Measurements from ENCODE around the gene SLC35F3. TPM values are rescaled to one million over a fixed set of nuclear protein-coding genes. Genes with fewer than 3 reads are reported as not detected.
"Not testable (repeated sequence)": the region's sequence is repeated elsewhere in the genome, so short reads cannot be mapped to it uniquely, and the experiment has no call there.

The SLC35F3 gene
- total RNA-seq, 3 donors from 2014 or later = 0.17 to 0.89 (median 0.20) TPM

DNA sequence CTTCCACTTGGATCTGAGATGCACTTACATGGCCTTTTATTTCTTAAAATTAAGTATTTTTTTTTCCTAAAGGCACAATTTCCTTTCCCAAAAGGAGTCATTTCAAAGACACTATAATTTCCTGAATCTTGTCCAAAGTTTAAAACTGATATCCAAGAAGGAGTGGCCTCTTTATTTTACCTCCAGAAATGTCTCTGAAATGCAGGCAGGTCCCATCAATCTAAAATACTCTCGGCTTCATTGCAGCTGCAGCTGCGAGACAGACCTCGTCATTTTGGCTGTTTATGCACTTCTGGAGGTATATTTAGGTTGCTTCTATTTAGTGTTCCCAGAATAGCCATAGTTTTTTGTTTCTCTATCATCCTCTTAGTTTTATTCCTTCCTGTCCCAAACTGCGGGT is 296.1 kb downstream of the SLC35F3 start:
- Histone ChIP-seq H3K36me3 (ENCODE audit: low read depth) (no peaks in the 10 kb centered on the region), H3K4me3 (no peak overlapping the region), H3K9me3 (peaks cover 2% of the 10 kb centered on the region), H3K4me1 (ENCODE audit: low read depth) (no peaks in the 10 kb centered on the region)
- intact Hi-C loops (cut with DNase I, micrococcal nuclease) = no loop called here
- TF ChIP-seq, protein P1, sequence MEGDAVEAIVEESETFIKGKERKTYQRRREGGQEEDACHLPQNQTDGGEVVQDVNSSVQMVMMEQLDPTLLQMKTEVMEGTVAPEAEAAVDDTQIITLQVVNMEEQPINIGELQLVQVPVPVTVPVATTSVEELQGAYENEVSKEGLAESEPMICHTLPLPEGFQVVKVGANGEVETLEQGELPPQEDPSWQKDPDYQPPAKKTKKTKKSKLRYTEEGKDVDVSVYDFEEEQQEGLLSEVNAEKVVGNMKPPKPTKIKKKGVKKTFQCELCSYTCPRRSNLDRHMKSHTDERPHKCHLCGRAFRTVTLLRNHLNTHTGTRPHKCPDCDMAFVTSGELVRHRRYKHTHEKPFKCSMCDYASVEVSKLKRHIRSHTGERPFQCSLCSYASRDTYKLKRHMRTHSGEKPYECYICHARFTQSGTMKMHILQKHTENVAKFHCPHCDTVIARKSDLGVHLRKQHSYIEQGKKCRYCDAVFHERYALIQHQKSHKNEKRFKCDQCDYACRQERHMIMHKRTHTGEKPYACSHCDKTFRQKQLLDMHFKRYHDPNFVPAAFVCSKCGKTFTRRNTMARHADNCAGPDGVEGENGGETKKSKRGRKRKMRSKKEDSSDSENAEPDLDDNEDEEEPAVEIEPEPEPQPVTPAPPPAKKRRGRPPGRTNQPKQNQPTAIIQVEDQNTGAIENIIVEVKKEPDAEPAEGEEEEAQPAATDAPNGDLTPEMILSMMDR (IDR thresholded peaks at IDR 0.05) = no peak
- ATAC-seq (no peak), DNase-seq (no peak)

DNA sequence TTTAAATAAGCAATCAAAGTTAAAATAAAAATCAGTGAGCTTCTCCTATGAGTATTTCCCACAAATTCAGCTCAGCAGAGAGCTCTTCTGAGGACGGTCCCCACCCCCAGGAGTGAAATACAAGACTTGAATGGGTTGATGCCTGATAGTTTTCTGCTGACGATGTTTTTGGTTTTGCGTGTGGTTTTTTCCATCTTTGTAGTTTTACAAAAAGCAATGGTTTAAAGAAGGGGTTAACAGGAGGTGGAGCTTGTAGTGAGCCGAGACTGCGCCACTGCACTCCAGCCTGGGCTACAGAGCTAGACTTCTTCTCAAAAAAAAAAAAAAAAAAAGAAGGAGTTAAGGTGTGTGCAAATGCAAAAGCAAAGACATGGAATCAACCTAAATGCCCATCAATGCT is 297.1 kb downstream of the SLC35F3 start:
- Histone ChIP-seq H3K36me3 (ENCODE audit: low read depth) (no peaks in the 10 kb centered on the region), H3K4me1 (ENCODE audit: low read depth) (no peaks in the 10 kb centered on the region), H3K4me3 (no peak overlapping the region), H3K9me3 (peaks cover 2% of the 10 kb centered on the region)
- intact Hi-C loops (cut with DNase I, micrococcal nuclease) = no loop called here
- TF ChIP-seq, protein P1 (IDR thresholded peaks at IDR 0.05) = no peak
- DNase-seq (no peak), ATAC-seq (no peak)

DNA sequence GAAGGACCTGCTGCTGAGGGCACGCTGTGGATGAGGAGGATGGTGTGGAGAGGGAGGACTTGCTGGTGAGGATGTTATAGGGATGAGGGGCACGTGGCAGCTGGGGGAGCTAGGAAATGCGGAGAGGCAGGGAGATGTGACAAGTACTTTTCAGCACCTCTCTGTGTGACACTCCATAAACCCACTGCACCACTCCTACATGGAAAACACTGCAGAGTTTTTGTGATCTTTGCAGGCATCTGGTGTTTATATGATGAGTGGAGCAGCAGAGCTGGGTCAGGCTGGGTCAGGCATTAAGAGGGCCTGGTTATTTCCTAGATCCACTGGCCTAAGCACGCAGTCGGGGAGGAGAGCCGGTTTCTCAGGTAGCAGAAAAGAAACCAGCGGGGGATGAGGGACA is 301.5 kb downstream of the SLC35F3 start:
- intact Hi-C loops (cut with DNase I, micrococcal nuclease) = no loop called here
- TF ChIP-seq, protein P1 (IDR thresholded peaks at IDR 0.05) = no peak
- Histone ChIP-seq H3K4me3 (no peak overlapping the region), H3K36me3 (ENCODE audit: low read depth) (no peaks in the 10 kb centered on the region), H3K9me3 (no peaks in the 10 kb centered on the region), H3K4me1 (ENCODE audit: low read depth) (no peaks in the 10 kb centered on the region)
- DNase-seq (no peak), ATAC-seq (no peak)

DNA sequence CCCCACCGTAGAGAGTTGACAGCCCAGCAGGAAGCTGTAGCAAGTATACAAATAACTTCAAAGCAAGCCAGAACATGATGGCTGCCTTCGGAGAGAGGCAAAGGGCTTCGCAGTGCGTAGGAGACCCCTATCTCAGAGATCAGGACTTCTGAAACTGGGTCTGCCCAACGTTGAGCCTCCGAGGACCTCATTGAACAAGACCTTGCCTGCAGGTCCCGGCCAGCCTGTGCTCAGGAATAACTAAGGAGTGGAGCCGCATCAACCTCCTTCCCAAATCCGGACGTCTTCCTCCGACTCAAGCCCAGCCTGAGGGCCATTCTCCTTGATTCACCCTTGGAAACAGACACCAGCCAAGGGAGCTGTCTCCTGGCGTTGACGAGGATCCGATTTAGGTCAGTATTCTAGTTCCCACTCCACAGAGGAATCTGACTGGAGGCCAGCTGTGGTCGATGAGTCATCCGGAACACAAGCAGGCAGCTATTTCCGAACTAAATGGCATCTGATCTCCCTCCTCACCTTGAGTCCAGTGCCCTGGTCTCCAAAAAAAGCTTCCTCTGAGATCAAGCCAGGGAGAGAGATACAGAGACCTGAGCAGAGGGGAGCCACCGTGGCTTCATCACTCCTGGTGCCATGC is 302.3 kb downstream of the SLC35F3 start:
- ATAC-seq (no peak), DNase-seq (peak in 1 of 3 donors; percentile 9)
- H3K4me3 ChIP-seq = no peak overlapping the region
- intact Hi-C loops (cut with DNase I, micrococcal nuclease) = no loop called here
- H3K4me1 ChIP-seq (ENCODE audit: low read depth) = no peaks in the 10 kb centered on the region
- H3K36me3 ChIP-seq (ENCODE audit: low read depth) = no peaks in the 10 kb centered on the region
- H3K9me3 ChIP-seq = no peaks in the 10 kb centered on the region
- TF ChIP-seq, protein P1 (IDR thresholded peaks at IDR 0.05) = no peak

DNA sequence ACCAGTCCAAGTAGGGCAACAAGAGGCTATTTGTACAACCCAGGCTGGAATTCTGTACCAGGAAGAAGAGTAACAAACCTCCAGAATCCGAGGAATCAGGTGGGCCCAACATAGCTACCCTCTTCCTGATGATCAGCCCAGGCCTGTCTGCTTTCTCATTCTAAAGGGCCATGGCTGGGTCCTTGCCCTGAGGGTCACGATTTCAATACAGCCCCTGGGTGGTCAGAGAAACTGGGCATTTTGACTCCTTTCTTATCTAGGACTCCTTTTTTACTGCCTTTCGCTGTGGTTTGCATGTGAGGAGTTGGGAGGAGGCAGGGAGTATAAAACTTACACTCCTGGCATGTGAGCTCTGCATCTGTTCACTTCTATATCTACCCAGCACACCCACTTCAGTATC is 303.9 kb downstream of the SLC35F3 start:
- ATAC-seq = no peak
- TF ChIP-seq, protein P1 (IDR thresholded peaks at IDR 0.05) = no peak
- no peaks in the 10 kb centered on the region for H3K4me1 ChIP-seq (ENCODE audit: low read depth)
- DNase-seq = no peak
- no peak overlapping the region for H3K4me3 ChIP-seq
- intact Hi-C loops (cut with DNase I, micrococcal nuclease) = no loop called here
- H3K36me3 ChIP-seq (ENCODE audit: low read depth) = no peaks in the 10 kb centered on the region
- H3K9me3 ChIP-seq = no peaks in the 10 kb centered on the region

DNA sequence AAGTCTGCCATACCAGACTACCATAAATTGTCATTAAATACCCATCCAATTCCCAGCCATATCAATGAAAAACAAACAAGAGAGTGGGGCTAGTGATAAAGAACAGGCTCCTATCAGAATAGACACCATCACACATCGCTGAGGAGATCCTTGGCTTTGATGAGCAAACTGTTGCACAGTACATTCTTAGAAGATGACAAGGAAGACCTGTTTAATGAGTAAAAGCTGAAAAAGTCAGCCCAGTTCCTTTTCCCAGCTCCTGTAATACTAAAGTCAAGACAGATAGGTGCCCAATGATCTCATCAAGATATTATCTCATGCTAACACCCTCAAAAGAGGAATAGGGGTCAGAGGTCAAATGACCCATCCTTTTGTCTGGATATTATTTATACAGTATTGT is 304.3 kb downstream of the SLC35F3 start:
- H3K36me3 ChIP-seq (ENCODE audit: low read depth) = no peaks in the 10 kb centered on the region

DNA sequence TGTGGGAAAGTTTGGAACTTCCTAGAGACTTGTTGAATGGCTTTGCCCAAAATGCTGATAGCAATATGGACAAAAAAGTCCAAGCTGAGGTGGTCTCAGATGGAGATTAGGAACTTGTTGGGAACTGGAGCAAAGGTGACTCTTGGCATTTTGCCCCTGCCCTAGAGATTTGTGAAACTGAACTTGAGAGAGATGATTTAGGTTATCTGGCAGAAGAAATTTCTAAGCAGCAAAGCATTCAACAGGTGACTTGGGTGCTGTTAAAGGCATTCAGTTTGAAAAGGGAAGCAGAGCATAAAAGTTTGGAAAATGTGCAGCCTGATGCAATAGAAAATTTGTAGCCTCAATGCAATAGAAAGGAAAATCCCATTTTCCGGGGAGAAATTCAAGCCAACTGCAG is 306.0 kb downstream of the SLC35F3 start:
- H3K36me3 ChIP-seq (ENCODE audit: low read depth); H3K4me1 ChIP-seq (ENCODE audit: low read depth); ATAC-seq; H3K4me3 ChIP-seq; DNase-seq; intact Hi-C loops (cut with DNase I, micrococcal nuclease); H3K9me3 ChIP-seq: not testable (repeated sequence)

More for the DNA sequence above, 304.3 kb downstream of the SLC35F3 start:
- intact Hi-C loops (cut with DNase I, micrococcal nuclease) = no loop called here
- Histone ChIP-seq H3K9me3 (no peaks in the 10 kb centered on the region), H3K4me1 (ENCODE audit: low read depth) (no peaks in the 10 kb centered on the region), H3K4me3 (no peak overlapping the region)
- no peak for DNase-seq
- no peak for ATAC-seq
- TF ChIP-seq, protein P1 (IDR thresholded peaks at IDR 0.05) = no peak

DNA sequence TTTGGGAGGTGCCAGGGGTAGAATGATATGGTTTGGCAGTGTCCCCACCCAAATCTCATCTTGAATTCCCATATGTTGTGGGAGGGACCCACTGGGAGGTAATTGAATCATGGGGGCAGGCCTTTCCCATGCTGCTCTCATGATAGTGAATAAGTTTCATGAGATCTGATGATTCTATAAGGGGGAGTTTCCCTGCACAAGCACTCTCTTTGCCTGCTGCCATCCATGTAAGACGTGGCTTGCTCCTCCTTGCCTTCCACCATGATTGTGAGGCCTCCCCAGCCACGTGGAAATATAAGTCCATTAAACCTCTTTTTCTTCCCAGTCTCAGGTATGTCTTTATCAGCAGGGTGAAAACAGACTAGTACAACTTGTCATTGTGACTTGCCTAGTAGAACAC is 307.4 kb downstream of the SLC35F3 start:
- intact Hi-C loops (cut with DNase I, micrococcal nuclease); H3K36me3 ChIP-seq (ENCODE audit: low read depth); ATAC-seq; H3K4me1 ChIP-seq (ENCODE audit: low read depth); H3K4me3 ChIP-seq; H3K9me3 ChIP-seq; DNase-seq: not testable (repeated sequence)
